Measurements from ENCODE around the gene IRF5. TPM values are rescaled to one million over a fixed set of nuclear protein-coding genes. Genes with fewer than 3 reads are reported as not detected.

The IRF5 gene
- total and polyA plus RNA-seq, 2 donors (not counting 1 experiment from before 2014, with no cell fraction given), result 91.3 to 135 TPM

DNA sequence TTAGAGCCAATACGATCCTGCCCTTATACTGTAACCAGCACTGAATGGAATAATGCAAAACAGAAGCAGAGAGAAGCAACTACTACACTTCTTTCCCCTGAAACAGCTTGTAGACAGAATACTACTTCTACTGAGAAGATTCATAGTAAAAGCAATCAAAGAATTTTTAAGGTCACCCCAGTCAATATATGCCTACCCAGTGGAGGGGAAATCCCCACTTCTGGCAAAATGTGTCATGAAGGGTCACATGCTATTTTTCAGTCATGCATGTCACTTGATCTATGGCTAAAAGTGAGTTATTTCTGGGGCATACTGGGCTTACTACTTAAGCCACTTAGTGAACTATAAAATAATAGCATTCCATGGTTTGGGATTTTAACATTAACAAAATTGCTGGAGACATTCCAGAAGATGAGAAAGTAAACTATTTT, 25.6 kb downstream of the IRF5 start:
- DNase-seq, result peak; percentile 87
- H3K4me3 ChIP-seq (ENCODE audit: control extremely low read depth in 1 of 5, extremely low read depth in 1 of 5, insufficient read depth in 1 of 5, low read depth in 2 of 5, low read length in 4 of 5), result peak overlapping the region in 1 of 5 experiments; percentile 36
- Mint-ChIP-seq H3K4me3 (peak overlapping the region; percentile 74), H3K27me3 (no peaks in the 10 kb centered on the region), H3K9me3 (ENCODE audit: insufficient read depth) (no peaks in the 10 kb centered on the region), H3K27ac (peak overlapping the region; percentile 91), H3K4me1 (peaks cover 27% of the 10 kb centered on the region)
- H3K9ac ChIP-seq (ENCODE audit: low read length), result peak overlapping the region; percentile 34
- TF ChIP-seq EZH2 (IDR thresholded peaks at IDR 0.05; ENCODE audit: borderline replicate concordance, insufficient read depth, low read depth, low read length, poor library complexity, severe bottlenecking), result no peak
- TF ChIP-seq, protein P1, sequence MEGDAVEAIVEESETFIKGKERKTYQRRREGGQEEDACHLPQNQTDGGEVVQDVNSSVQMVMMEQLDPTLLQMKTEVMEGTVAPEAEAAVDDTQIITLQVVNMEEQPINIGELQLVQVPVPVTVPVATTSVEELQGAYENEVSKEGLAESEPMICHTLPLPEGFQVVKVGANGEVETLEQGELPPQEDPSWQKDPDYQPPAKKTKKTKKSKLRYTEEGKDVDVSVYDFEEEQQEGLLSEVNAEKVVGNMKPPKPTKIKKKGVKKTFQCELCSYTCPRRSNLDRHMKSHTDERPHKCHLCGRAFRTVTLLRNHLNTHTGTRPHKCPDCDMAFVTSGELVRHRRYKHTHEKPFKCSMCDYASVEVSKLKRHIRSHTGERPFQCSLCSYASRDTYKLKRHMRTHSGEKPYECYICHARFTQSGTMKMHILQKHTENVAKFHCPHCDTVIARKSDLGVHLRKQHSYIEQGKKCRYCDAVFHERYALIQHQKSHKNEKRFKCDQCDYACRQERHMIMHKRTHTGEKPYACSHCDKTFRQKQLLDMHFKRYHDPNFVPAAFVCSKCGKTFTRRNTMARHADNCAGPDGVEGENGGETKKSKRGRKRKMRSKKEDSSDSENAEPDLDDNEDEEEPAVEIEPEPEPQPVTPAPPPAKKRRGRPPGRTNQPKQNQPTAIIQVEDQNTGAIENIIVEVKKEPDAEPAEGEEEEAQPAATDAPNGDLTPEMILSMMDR (IDR thresholded peaks at IDR 0.05), result no peak
- H3K36me3 ChIP-seq (replicated peaks in 1 of 2; ENCODE audit: control extremely low read depth in 1 of 2, control insufficient read depth in 1 of 2, extremely low read depth in 1 of 2, insufficient read depth in 2 of 2, low read length in 1 of 2), result peaks cover 21 to 63% of the 10 kb centered on the region in 2 experiments
- WGBS (ENCODE audit: insufficient coverage), result no CpG with 5 or more reads among the region's 1 CpG
- H4K20me1 ChIP-seq (ENCODE audit: control insufficient read depth, insufficient read depth, low read length, poor library complexity, severe bottlenecking), result no peaks in the 10 kb centered on the region
- H3K4me2 ChIP-seq (replicated peaks; ENCODE audit: low read depth, low read length, poor library complexity, severe bottlenecking), result peak overlapping the region; percentile 52
- H3K79me2 ChIP-seq (ENCODE audit: control insufficient read depth, insufficient read depth, low read length), result peaks cover 13% of the 10 kb centered on the region
- H3K4me1 ChIP-seq (ENCODE audit: control insufficient read depth in 2 of 2, insufficient read depth in 2 of 2, low read length in 2 of 2), result peaks cover 16% of the 10 kb centered on the region in 2 donors
- intact Hi-C loops (cut with micrococcal nuclease), result loop anchor here (1.0 to 10.0 kb wide), 5 partner anchors 8 to 91 kb away; partner anchors contain the start of gene TNPO3
- ATAC-seq (ENCODE audit: low read depth), result peak; percentile 95
- H3K27ac ChIP-seq (ENCODE audit: low read length in 2 of 2), result peak overlapping the region; percentile 80 to 92
- H3K27me3 ChIP-seq (replicated peaks in 1 of 4; ENCODE audit: control extremely low read depth in 1 of 4, control insufficient read depth in 3 of 4, insufficient read depth in 4 of 4, low read length in 3 of 4), result no peaks in the 10 kb centered on the region
- POLR2A ChIA-PET, result interaction anchor here (1.2 to 1.5 kb wide), 2 partner anchors 8 to 9 kb away, joined by 3 to 4 read pairs; no protein-coding TSS in a partner anchor
- CTCF ChIA-PET, result interaction anchor here (0.9 to 3.8 kb wide), 5 partner anchors 23 to 80 kb away, joined by 3 to 12 read pairs (median 4); no protein-coding TSS in a partner anchor
- H3K9me3 ChIP-seq (ENCODE audit: control extremely low read depth in 1 of 3, control insufficient read depth in 2 of 3, insufficient read depth in 1 of 3, low read length in 2 of 3), result no peaks in the 10 kb centered on the region
- no peak overlapping the region for H2AFZ ChIP-seq (ENCODE audit: insufficient read depth, low read depth, low read length, poor library complexity, severe bottlenecking)

- H3K36me3 ChIP-seq (replicated peaks in 1 of 2; ENCODE audit: control extremely low read depth in 1 of 2, control insufficient read depth in 1 of 2, extremely low read depth in 1 of 2, insufficient read depth in 2 of 2, low read length in 1 of 2), result peaks cover 27 to 80% of the 10 kb centered on the region in 2 experiments
- H3K9ac ChIP-seq (ENCODE audit: low read length), result no peak overlapping the region
- H3K27ac ChIP-seq (ENCODE audit: low read length in 2 of 2), result peak overlapping the region in 1 of 2 donors; percentile 36
- no peaks in the 10 kb centered on the region for H4K20me1 ChIP-seq (ENCODE audit: control insufficient read depth, insufficient read depth, low read length, poor library complexity, severe bottlenecking)
- ChIA-PET CTCF (interaction anchor here (1.3 to 1.6 kb wide), 2 partner anchors 13 to 17 kb away, joined by 3 read pairs; no protein-coding TSS in a partner anchor), POLR2A (no interaction called here)
- H3K27me3 ChIP-seq (replicated peaks in 1 of 4; ENCODE audit: control extremely low read depth in 1 of 4, control insufficient read depth in 3 of 4, insufficient read depth in 4 of 4, low read length in 3 of 4), result no peaks in the 10 kb centered on the region
- no peak overlapping the region for H3K4me3 Mint-ChIP-seq
- intact Hi-C loops (cut with micrococcal nuclease), result loop anchor here (10.0 kb wide), 1 partner anchor 86 kb away; the partner anchor contains the start of gene TNPO3
- H3K4me3 ChIP-seq (ENCODE audit: control extremely low read depth in 1 of 5, extremely low read depth in 1 of 5, insufficient read depth in 1 of 5, low read depth in 2 of 5, low read length in 4 of 5), result no peak overlapping the region
- no peaks in the 10 kb centered on the region for H3K27me3 Mint-ChIP-seq
- H3K4me1 ChIP-seq (ENCODE audit: control insufficient read depth in 2 of 2, insufficient read depth in 2 of 2, low read length in 2 of 2), result peaks cover 2% of the 10 kb centered on the region in 2 donors
- H3K9me3 ChIP-seq (ENCODE audit: control extremely low read depth in 1 of 3, control insufficient read depth in 2 of 3, insufficient read depth in 1 of 3, low read length in 2 of 3), result no peaks in the 10 kb centered on the region
- TF ChIP-seq, protein P1 (IDR thresholded peaks at IDR 0.05), result no peak
- TF ChIP-seq EZH2 (IDR thresholded peaks at IDR 0.05; ENCODE audit: borderline replicate concordance, insufficient read depth, low read depth, low read length, poor library complexity, severe bottlenecking), result no peak
- WGBS (ENCODE audit: insufficient coverage), result no CpG with 5 or more reads among the region's 1 CpG
- H3K9me3 Mint-ChIP-seq (ENCODE audit: insufficient read depth), result no peaks in the 10 kb centered on the region
- peak overlapping the region; percentile 53 for H3K27ac Mint-ChIP-seq
- no peaks in the 10 kb centered on the region for H3K79me2 ChIP-seq (ENCODE audit: control insufficient read depth, insufficient read depth, low read length)
- H3K4me2 ChIP-seq (replicated peaks; ENCODE audit: low read depth, low read length, poor library complexity, severe bottlenecking), result no peak overlapping the region
- DNase-seq (no peak), ATAC-seq (ENCODE audit: low read depth) (no peak)
- H3K4me1 Mint-ChIP-seq, result peaks cover 6% of the 10 kb centered on the region
- no peak overlapping the region for H2AFZ ChIP-seq (ENCODE audit: insufficient read depth, low read depth, low read length, poor library complexity, severe bottlenecking)
Observed at GRCh38 chr7:128968624-128969023, 30.9 kb downstream of the IRF5 start.

Measured in B cell (primary cell).